NCI-H748 (cell line): ENCODE data around the gene GPR158.

Source experiments
- DNase-seq: peaks from one replicate; lab custom pipeline; 2025; ENCODE audit not compliant: unreplicated experiment; lab: John Stamatoyannopoulos, UW

GPR158 gene

DNA sequence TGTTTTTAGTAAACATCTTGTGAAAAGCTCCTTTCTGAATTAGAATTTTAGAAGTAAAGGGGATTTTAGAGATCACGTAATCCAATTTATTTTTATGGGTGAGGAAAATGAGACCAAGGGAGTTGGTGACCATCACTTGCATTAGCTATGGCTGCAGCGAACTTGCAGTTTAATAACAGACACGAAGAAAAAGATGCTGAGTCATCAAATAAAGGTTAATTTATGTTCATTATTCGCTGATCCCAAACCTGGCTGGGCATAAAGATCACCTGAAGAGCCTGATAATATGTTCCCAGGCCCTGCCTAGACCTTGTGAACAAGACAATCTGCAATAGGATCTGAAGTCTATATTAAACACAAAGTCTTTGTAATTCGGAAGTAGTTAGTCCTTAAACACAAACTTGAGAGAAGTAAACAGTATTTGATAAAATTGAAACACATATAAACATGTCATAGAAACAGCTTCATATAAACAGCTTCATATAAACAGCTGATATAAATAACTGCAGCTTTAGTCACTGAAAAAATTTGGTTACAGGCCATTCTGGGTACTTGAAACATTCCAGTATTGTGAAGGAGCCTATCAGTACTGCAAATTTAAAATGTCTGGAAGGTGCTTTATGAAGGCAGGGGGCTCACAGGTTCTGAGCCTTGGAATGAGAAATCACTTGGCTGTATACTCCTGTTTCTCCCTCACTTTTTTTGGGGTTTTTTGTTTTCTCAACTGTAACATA is 16.5 kb downstream of the GPR158 start:
- DNase-seq, result no peak

DNA sequence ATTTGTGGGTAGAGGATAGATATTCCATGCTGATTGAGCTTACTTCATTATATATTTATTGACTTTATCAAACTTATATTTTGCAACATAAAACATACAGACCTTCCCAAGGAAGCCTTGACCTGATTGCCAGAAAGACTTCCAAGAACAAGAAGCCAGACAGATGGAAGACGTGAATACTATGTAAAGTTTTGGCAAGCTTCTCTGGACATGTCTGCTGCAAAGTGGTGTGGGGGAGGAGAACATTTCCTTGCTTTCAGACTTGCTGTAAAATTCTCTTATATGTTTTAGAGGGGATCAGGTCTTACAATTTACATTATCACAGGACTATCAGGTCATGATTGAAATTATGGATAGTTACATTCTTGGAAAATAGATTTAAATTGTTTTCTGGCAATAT is 23.4 kb downstream of the GPR158 start:
- DNase-seq, result no peak

DNA sequence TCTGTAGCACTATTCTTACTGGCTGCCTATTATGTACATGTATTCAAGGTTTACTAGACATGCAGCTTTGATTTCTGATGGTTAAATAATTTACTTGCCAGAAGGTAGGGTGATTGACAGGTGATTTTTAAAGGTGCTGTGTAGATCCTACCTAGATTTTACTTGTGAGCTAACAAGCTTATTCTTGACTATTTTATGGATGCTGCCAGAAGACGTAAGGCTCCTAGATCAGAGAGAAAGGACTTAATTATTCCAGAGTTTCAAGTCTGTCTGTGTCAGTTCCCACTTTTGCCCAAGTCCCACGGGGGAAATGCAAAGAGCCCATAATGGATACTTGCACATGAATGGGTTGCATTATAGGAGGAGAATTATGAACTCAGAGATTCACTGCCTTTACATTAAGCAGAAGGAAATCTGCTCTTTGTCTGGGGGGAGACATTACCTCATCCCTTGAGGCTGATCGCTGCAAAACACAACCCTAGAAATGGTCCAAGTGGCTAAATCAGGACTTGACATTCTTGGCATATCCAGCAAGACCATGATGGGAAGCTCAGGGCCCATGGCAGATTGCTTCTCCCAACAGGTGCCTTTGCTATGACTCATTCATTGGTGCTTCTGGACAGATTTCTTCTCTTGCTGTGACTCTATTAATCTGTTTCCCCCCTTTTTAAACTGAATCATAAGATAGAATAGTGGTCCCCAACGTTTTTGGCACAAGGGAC is 32.1 kb downstream of the GPR158 start:
- no peak for DNase-seq

GRCh38 chr10:25209618-25210017 is 34.8 kb downstream of the GPR158 start:
- no peak for DNase-seq

GRCh38 chr10:25210265-25210664 is 35.5 kb downstream of the GPR158 start:
- DNase-seq, result no peak

DNA sequence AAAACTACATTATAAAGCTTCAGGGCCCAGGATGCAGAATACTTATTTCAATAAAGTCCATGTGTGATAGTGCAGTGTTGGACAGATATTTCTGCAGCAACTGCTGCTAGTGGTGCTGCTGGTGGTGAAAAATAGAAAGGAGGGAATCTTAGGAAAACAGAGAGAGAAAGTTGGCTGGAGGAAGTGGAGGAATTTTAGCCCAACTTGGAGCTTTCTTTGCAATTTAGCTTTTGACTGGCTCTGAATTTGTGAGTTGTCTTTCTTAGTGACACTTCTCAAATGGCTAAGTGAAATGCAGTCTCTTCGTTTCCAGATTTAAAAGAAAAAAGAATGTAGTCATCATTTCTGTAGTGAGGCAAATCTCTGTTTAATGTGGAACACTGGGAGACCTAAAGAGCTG is 45.4 kb downstream of the GPR158 start:
- no peak for DNase-seq

DNA sequence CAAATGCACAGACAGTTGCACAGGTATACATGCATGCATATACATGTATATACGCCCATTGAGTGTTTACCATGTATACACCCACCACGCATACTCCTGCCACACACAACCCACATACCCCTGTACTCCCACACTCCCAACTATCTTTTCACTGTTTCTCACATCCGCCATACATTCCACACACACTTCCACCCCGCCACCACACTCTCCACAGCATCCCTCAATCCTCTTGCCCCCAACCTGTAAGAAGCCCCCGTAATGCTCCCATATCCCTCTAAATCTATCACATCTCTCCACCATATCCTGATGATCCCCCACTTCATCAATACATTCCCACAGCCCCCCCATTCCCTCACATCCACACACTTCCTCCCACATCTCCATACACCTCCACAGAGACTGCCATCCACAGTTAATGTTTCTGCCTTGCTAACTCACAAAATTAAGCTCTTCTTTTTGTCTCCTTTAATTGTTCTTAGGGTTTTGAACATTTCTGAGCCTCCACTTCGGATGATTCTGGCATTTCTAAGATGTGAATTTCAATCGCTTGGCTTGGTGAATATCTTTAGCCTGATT is 47.4 kb downstream of the GPR158 start:
- DNase-seq, result no peak

DNA sequence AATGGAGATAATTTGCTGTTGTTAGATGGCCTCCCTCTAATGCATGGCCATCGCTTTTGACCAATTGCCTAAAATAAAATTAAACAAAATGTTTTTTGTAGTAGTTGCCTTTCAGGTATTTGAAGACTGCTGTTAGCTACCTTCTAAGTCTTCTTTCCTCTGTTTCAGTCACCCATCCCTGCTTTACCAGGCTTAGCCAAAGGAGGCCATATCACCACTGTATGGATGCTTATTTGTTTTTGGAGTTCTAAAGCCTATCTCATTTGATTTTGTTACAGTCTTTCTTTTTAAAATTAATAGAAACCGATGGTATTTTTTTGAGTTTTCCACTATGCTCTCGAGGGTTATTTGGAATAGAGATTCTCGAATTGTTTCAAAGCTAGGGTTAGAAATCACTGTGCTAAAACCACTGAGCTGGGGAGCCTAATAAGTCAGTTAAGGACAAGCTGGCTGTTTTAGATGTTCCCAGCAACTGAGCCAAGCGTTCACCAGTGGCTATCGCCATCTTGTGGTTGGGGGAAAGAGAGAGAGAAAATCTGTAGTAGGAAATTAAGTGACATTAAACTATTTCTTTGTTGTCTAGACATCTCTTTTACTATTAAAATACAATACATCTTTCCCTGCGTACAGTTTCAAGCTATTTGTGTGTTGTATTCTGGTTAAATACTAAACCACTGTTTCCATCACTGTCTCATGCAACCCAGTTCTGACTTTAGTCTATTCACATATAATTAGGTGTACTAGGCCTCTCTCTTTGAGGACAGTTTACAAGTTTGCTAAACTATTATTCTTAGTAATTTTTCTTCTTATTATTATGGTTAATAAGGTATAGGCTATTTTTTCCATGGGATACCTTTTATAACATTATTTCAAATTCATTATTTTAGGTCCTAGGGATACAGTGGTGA is 52.2 kb downstream of the GPR158 start:
- peak; percentile 57 for DNase-seq

- no peak for DNase-seq
Measured at GRCh38 chr10:25231751-25232150, 57.0 kb downstream of the GPR158 start.

GRCh38 chr10:25232204-25232603 is 57.4 kb downstream of the GPR158 start:
- no peak for DNase-seq

- no peak for DNase-seq
Measured at GRCh38 chr10:25245165-25245564, 70.4 kb downstream of the GPR158 start.

- no peak for DNase-seq
Measured at GRCh38 chr10:25257646-25258045, 82.8 kb downstream of the GPR158 start.

DNA sequence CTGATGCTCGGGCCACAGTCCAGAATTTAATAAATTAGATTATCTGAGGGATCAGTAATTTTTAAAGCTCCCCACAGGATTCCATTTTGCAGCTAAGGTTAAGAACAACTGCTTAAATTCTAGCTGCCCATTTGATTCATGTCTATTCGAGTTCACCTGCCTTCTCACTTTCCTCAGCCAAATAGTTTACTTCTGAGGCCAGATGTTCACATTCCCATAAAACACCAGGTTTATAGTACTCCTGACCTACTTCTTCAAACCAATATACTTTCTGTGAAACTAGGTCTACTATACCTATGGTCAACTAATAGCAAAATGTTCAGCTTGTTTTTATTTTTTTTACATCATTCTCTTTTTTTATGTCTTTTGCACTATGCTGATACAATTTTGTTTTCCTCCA is 86.3 kb downstream of the GPR158 start:
- no peak for DNase-seq

GRCh38 chr10:25261558-25261957 is 86.8 kb downstream of the GPR158 start:
- DNase-seq, result peak; percentile 96

GRCh38 chr10:25263931-25264330 is 89.1 kb downstream of the GPR158 start:
- no peak for DNase-seq

DNA sequence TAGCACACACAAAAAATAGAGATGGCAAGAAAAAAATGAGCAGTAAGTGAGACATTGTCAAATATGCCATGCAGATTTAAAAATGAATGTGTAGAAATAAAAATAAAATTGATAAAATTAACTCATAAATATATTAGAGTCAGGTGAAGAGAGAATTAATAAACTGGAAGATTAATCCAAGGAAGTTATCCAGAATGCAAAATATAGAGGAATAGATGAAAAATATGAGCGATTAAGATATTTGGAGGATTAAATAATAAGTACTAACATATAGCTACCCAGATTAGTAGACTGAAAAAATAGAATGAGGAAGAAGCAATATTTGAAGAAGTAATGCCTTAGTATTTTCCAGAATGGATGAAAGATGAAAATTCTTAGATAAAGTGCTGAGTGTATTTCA is 103.4 kb downstream of the GPR158 start:
- no peak for DNase-seq

DNA sequence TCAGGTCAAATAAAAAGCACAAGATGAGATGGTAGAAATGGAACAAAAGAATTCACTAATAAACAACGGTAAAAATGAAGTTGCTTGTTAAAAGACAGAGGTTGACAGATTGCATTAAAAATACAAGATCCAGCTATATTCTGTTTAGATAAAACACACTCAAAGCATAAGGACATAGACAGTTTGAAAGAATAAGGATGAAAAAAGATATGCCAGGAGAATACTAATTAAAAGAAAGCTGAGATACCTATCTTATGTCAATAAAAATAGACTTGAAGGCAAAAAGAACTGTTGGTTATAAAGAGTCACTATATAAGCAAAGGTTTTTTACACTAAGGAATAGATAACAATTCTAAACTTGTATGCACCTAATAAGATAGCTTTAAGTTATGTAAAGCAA is 105.3 kb downstream of the GPR158 start:
- no peak for DNase-seq

- no peak for DNase-seq
Measured at GRCh38 chr10:25280573-25280972, 105.8 kb downstream of the GPR158 start.

DNA sequence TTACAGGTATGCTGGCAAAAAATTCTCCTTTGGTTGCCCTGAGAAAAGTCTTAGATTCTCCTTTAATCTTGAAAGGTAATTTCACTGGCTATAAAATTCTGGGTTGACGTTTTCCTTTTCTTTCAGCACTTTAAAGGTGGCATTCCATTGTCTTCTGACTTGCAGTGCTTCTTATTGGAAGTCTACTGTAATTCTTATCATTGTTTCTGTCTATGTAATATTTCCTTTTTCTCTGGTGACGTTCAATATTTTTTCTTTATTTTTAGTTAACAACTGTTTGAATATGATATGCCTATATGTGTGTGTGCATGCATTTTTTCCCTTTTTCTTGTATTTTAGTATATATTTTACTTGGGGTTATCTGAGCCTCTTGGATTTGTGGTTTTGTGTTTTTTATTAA is 111.0 kb downstream of the GPR158 start:
- no peak for DNase-seq

- no peak for DNase-seq
Measured at GRCh38 chr10:25288181-25288580, 113.4 kb downstream of the GPR158 start.
